Ishikawa (cell line): ENCODE data around the gene RPTOR.

Experiments used
- CEBPB ChIP-seq: IDR thresholded peaks from 2 replicates; pipeline ENCODE4 v1.6.1; 2012
- EP300 ChIP-seq: IDR thresholded peaks from 2 replicates; pipeline ENCODE4 v1.6.1; 2012; ENCODE audit warnings: borderline replicate concordance
- MAX ChIP-seq: IDR thresholded peaks from 2 replicates; pipeline ENCODE4 v1.6.1; 2012
- NFIC ChIP-seq: IDR thresholded peaks from 2 replicates; pipeline ENCODE4 v1.6.1; 2012
- TAF1 ChIP-seq: IDR thresholded peaks from 2 replicates; pipeline ENCODE4 v1.6.1; 2012; ENCODE audit warnings: low read depth, mild to moderate bottlenecking
- TEAD4 ChIP-seq: IDR thresholded peaks from 2 replicates; pipeline ENCODE4 v1.6.1; 2012
- YY1 ChIP-seq: IDR thresholded peaks from 2 replicates; pipeline ENCODE4 v1.6.1; 2012; ENCODE audit warnings: low read depth
- ZBTB7A ChIP-seq: IDR thresholded peaks from 2 replicates; pipeline ENCODE4 v1.6.1; 2012; ENCODE audit warnings: low read depth

GRCh38 chr17:80778716-80779115, 234.1 kb downstream of the RPTOR start:
- TF ChIP-seq TEAD4 (no peak), YY1 (no peak), NFIC (no peak), TAF1 (no peak), CEBPB (no peak), ZBTB7A (no peak), EP300 (no peak), MAX (no peak)
